GM23248 (cell line): Measurements from ENCODE around the gene PLCXD1. TPM values are rescaled to one million over a fixed set of nuclear protein-coding genes. Genes with fewer than 3 reads are reported as not detected.

Source experiments
- DNase-seq: peaks from one replicate; pipeline ENCODE4 v3.0.0-alpha.2; 2015
- H2AFZ ChIP-seq: fragments of 200-600 bp; sonication (generic); 2 replicates; pipeline ENCODE4 v1.6.1; 2016; ENCODE audit warnings: antibody characterized with exemption
- H3F3A ChIP-seq: fragments of 200-600 bp; sonication (generic); 2 replicates; pipeline ENCODE4 v1.6.1; 2016; ENCODE audit warnings: mild to moderate bottlenecking, antibody characterized with exemption, mixed run types; ENCODE audit not compliant: insufficient read depth
- H3K27ac ChIP-seq: fragments of 200-600 bp; sonication (generic); 2 replicates; pipeline ENCODE4 v1.5.1; 2016; ENCODE audit warnings: mild to moderate bottlenecking
- H3K27me3 ChIP-seq: fragments of 200-600 bp; sonication (generic); replicated peaks from 2 replicates; pipeline ENCODE4 v1.6.1; 2016; ENCODE audit warnings: mild to moderate bottlenecking; ENCODE audit not compliant: insufficient read depth
- H3K36me3 ChIP-seq: fragments of 200-600 bp; sonication (generic); 2 replicates; pipeline ENCODE4 v1.6.1; 2016; ENCODE audit warnings: low read depth, mild to moderate bottlenecking
- H3K4me1 ChIP-seq: fragments of 200-600 bp; sonication (generic); 2 replicates; pipeline ENCODE4 v1.6.1; 2016; ENCODE audit warnings: mild to moderate bottlenecking; ENCODE audit not compliant: insufficient read depth
- H3K4me2 ChIP-seq: fragments of 200-600 bp; sonication (generic); one replicate; pipeline ENCODE4 v1.6.1; 2016; ENCODE audit warnings: mild to moderate bottlenecking; ENCODE audit not compliant: unreplicated experiment
- H3K4me3 ChIP-seq: fragments of 200-600 bp; sonication (generic); 2 replicates; pipeline ENCODE4 v1.5.1; 2016; ENCODE audit warnings: mild to moderate bottlenecking
- H3K79me2 ChIP-seq: fragments of 200-600 bp; sonication (generic); 2 replicates; pipeline ENCODE4 v1.6.1; 2016; ENCODE audit warnings: mild to moderate bottlenecking; ENCODE audit not compliant: insufficient read depth
- H3K9ac ChIP-seq: fragments of 200-600 bp; sonication (generic); 2 replicates; pipeline ENCODE4 v1.6.1; 2016; ENCODE audit warnings: mild to moderate bottlenecking
- H3K9me2 ChIP-seq: fragments of 200-600 bp; sonication (generic); 2 replicates; pipeline ENCODE4 v1.6.1; 2016; ENCODE audit warnings: mixed run types, mild to moderate bottlenecking, moderate library complexity; ENCODE audit not compliant: insufficient read depth
- H3K9me3 ChIP-seq: fragments of 200-600 bp; sonication (generic); one replicate; pipeline ENCODE4 v1.6.1; 2017; ENCODE audit warnings: low read depth
- H4K20me1 ChIP-seq: fragments of 200-600 bp; sonication (generic); 2 replicates; pipeline ENCODE4 v1.6.0; 2016; ENCODE audit not compliant: insufficient read depth
- EZH2 ChIP-seq: fragments of 200-600 bp; sonication (generic); IDR thresholded peaks from 2 replicates; pipeline ENCODE4 v1.6.1; 2018; ENCODE audit warnings: antibody characterized with exemption, mild to moderate bottlenecking; ENCODE audit not compliant: insufficient read depth, poor library complexity, severe bottlenecking
- EZH2phosphoT487 ChIP-seq: fragments of 200-600 bp; sonication (generic); IDR thresholded peaks from 2 replicates; pipeline ENCODE4 v1.6.1; 2018; ENCODE audit warnings: antibody characterized with exemption, moderate library complexity, mild to moderate bottlenecking, low read depth; ENCODE audit not compliant: insufficient read depth
- WGBS, 2 experiments: methylation state at CpG; one replicate each; pipeline ENCODE4 v1.1.6; 2015 to 2017; ENCODE audit warnings: low lambda C conversion rate in 2 of 2, low coverage in 1 of 2; ENCODE audit errors: missing lambda C conversion rate in 2 of 2; 5-methylcytosine and 5-hydroxymethylcytosine counted together
- in situ Hi-C: fragments of 300-500 bp; cut with MboI; formaldehyde crosslinking; loops from 2 replicates; pipeline ENCODE4 v1.15.0; 2020
- polyA plus RNA-seq: library from polyadenylated mRNA; unstranded; fragments of >200 nt; fragmentation: Nextera tagmentation; extraction: Ambion mirVana; gene quantifications from 2 replicates; pipeline ENCODE4 v1.2.1, GENCODE V29; 2016
- total RNA-seq: library from RNA; depleted of rRNA; stranded (reverse); fragments of >200 nt; shearing (Covaris generic); gene quantifications from 2 replicates; pipeline ENCODE4 v1.2.3, GENCODE V29; 2014

Gene PLCXD1
- total and polyA plus RNA-seq, 2 experiments from 2014 or later: 3.3 to 4.3 TPM

DNA sequence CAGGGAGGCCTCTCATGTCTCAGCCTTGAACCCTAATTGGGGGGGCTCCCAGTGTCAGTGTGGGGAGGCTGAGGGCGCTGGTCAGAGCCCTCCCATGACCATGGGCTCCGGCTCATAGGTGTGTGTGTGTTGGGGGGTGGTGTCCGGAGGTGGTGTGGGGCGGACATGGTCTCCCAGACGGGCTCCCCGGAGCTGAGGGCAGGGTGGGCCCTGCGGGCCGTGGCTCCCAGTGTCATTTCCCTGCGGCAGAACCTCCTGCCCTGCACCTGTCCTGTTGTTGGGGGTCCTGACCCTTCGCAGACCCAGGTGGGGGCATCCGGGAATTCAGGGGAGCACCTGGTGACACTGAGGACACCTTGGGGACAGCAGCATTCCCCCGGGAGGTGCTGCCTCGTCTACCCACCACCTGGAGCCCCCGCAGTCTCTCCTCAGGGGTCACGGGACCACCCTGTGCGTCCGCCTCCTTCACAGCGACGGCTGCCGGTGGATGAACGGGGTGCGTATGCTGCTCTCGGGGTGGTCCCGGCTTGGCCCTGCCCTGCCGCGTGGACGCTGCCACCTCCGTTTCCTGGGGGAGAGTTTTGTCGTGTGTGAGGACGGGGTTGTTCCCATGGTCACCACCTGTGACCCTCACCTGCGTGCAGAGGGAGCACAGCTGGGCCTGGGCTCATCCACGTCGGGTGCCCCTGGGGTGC, 51.9 kb downstream of the PLCXD1 start:
- Histone ChIP-seq H3K9me2 (no peaks in the 10 kb centered on the region), H3K4me3 (no peak overlapping the region), H2AFZ (no peak overlapping the region), H3K9ac (no peak overlapping the region), H3K4me2 (no peak overlapping the region), H3F3A (no peaks in the 10 kb centered on the region), H3K27ac (no peak overlapping the region), H4K20me1 (no peaks in the 10 kb centered on the region), H3K27me3 (no peaks in the 10 kb centered on the region), H3K9me3 (no peaks in the 10 kb centered on the region), H3K4me1 (peaks cover 3% of the 10 kb centered on the region), H3K79me2 (no peaks in the 10 kb centered on the region), H3K36me3 (no peaks in the 10 kb centered on the region)
- 96 to 99% methylated on average over 24 of the region's 33 CpGs for WGBS, 2 experiments
- no peak for DNase-seq
- TF ChIP-seq EZH2phosphoT487: no peak
- no peak for TF ChIP-seq EZH2
- in situ Hi-C loops: no loop called here

DNA sequence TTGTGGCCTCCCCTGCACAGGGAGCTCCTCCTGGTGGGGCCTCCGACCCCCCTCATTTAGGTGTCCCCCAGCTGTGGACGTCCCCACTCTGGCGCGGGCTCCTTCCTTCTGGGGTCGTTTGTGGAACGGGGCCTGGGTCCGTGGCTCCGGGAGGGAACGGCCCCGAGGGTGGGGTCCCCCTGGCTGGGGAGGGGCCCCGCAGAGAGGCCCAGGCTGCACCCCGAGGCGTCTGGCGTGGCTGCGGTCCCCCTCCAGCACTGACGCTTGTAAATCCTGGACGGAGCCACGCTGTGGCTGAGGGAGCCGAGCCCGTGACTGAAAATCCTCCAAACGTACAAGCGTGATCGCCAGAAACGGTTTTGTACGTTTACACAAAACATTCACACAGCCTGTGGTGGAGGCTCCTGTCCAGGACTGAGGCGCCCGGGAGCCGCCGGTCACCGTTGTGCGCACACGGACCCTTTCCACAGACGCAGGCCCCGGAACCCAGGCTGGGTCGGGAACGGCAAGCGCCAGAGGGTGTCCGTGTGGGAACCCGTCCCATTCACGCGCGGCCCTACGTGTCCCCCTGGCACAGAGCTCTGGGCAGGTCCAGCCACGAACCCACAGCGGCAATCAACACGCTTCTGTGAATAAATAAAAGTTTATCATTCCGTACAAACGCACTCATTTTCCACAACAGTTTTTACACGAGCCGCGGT, 52.6 kb downstream of the PLCXD1 start:
- DNase-seq: no peak
- no peak for TF ChIP-seq EZH2phosphoT487
- Histone ChIP-seq H3K9ac (no peak overlapping the region), H3K9me2 (no peaks in the 10 kb centered on the region), H4K20me1 (no peaks in the 10 kb centered on the region), H3K9me3 (no peaks in the 10 kb centered on the region), H2AFZ (no peak overlapping the region), H3F3A (no peaks in the 10 kb centered on the region), H3K36me3 (no peaks in the 10 kb centered on the region), H3K27ac (no peak overlapping the region), H3K4me1 (peaks cover 3% of the 10 kb centered on the region), H3K79me2 (no peaks in the 10 kb centered on the region), H3K4me2 (no peak overlapping the region), H3K27me3 (no peaks in the 10 kb centered on the region), H3K4me3 (no peak overlapping the region)
- in situ Hi-C loops: no loop called here
- WGBS, 2 experiments: 95 to 98% methylated on average over 32 to 51 of the region's 51 CpGs

DNA sequence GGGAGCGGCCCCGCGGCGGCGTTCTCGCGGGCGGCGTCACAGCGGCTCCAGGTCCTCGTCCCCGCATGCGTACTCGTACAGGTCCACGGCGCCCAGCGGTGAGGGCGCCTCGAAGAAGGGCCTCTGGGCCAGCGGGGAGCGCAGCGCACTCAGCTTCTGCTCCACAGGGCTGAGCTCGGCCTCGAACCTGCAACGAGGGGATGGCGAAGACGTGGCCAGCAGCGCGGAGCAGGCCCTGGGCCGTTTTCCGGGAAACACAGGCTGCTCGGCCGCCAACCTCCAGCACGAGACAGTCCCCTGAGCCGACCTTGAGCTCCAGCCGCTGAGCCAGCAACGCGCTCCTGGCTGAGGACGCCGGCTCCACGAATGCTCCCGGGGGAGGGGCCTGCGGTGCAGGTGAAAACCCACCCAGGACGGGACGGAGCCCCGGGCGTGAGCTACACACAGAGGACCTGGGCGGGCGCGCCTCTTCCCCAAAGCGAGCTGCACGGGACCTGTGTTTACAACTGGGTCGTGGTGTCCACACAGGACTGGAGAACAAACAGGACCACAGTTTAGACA, 53.2 kb downstream of the PLCXD1 start:
- Histone ChIP-seq H3K9ac (no peak overlapping the region), H3K36me3 (no peaks in the 10 kb centered on the region), H2AFZ (no peak overlapping the region), H4K20me1 (no peaks in the 10 kb centered on the region), H3K4me3 (no peak overlapping the region), H3K9me3 (no peaks in the 10 kb centered on the region), H3K4me1 (peaks cover 3% of the 10 kb centered on the region), H3K27ac (no peak overlapping the region), H3K27me3 (no peaks in the 10 kb centered on the region), H3F3A (no peaks in the 10 kb centered on the region), H3K9me2 (no peaks in the 10 kb centered on the region), H3K79me2 (no peaks in the 10 kb centered on the region), H3K4me2 (no peak overlapping the region)
- TF ChIP-seq EZH2 (no peak), EZH2phosphoT487 (no peak)
- in situ Hi-C loops: no loop called here
- 96 to 98% methylated on average over 46 to 53 of the region's 53 CpGs for WGBS, 2 experiments
- DNase-seq: no peak

DNA sequence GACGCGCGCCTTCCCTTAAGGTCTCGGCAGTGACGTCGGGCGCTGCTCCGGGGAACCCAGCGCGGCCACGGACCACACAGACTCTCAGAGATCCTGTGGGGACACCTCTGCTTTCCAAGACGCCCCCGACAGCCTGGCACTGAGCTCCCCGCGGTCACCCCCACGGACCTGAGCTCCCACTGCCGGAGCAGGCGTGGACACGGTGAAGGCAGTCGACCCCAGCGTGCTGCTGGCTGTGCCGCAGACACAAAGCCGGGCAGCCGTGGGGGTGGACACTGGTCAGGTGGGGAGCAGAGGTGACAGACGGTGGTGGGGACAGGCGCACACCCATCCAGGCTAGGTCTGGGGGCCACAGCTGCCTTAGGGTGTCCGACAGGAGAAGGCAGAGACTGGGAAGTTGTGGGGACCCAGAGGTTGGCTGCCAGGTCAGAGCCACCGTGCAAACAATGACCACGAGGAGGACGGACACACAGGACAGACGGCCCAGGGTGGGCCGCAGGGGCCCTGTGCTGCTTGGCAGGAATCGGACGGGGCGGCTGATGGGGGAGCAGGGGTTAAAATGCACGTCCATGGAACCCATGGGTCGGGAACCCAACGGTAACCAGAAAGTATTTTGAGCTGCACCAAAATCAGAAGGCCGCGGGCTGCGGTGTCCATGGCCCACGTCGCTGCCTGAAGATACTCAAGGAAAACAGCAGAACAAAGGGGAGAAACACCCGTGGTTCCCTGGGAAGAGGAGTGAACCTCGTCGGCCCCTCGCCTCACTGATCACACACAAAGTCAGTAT, 54.0 kb downstream of the PLCXD1 start:
- no peak overlapping the region for H3K27ac ChIP-seq
- H3K27me3 ChIP-seq: no peaks in the 10 kb centered on the region
- no peaks in the 10 kb centered on the region for H3K79me2 ChIP-seq
- H3K4me1 ChIP-seq: peaks cover 3% of the 10 kb centered on the region
- no peak overlapping the region for H3K9ac ChIP-seq
- H4K20me1 ChIP-seq: no peaks in the 10 kb centered on the region
- in situ Hi-C loops: no loop called here
- H3K9me2 ChIP-seq: no peaks in the 10 kb centered on the region
- no peaks in the 10 kb centered on the region for H3K36me3 ChIP-seq
- DNase-seq: no peak
- H3F3A ChIP-seq: no peaks in the 10 kb centered on the region
- no peak overlapping the region for H3K4me3 ChIP-seq
- 94 to 96% methylated on average over 40 to 47 of the region's 47 CpGs for WGBS, 2 experiments
- no peaks in the 10 kb centered on the region for H3K9me3 ChIP-seq
- H3K4me2 ChIP-seq: no peak overlapping the region
- TF ChIP-seq EZH2phosphoT487 (no peak), EZH2 (no peak)
- H2AFZ ChIP-seq: no peak overlapping the region
